HepG2 (cell line): ENCODE data around the gene TMEM134.

Experiments used
- BHLHE40 ChIP-seq: IDR thresholded peaks from 2 replicates; pipeline ENCODE4 v1.6.1; 2011; ENCODE audit warnings: low read length, improper control_type of control experiment
- HDAC2 ChIP-seq: sonication (generic); formaldehyde crosslinking; IDR thresholded peaks from 2 replicates; pipeline ENCODE4 v1.4.0; 2020; ENCODE audit warnings: missing genetic modification reagents
- JUNB ChIP-seq: sonication (generic); formaldehyde crosslinking; IDR thresholded peaks from 2 replicates; pipeline ENCODE4 v1.8.0; 2022; ENCODE audit warnings: missing genetic modification reagents, mild to moderate bottlenecking, borderline replicate concordance
- MYC ChIP-seq: sonication (generic); formaldehyde crosslinking; IDR thresholded peaks from 2 replicates; pipeline ENCODE4 v1.9.0; 2021; ENCODE audit warnings: missing genetic modification reagents, borderline replicate concordance
- NKX3-1 ChIP-seq: sonication (generic); formaldehyde crosslinking; IDR thresholded peaks from 2 replicates; pipeline ENCODE4 v1.5.0; 2020; ENCODE audit warnings: missing genetic modification reagents
- POLR2G ChIP-seq: fragments of 200-400 bp; formaldehyde crosslinking; IDR thresholded peaks from 2 replicates; pipeline ENCODE4 v1.6.1; 2018; ENCODE audit warnings: mild to moderate bottlenecking, low read depth, low read length, moderate library complexity
- SMAD3 ChIP-seq: sonication (generic); formaldehyde crosslinking; IDR thresholded peaks from 2 replicates; pipeline ENCODE4 v1.4.0; 2020; ENCODE audit warnings: missing genetic modification reagents
- SRF ChIP-seq: IDR thresholded peaks from 2 replicates; pipeline ENCODE4 v1.6.1; 2011; ENCODE audit warnings: mild to moderate bottlenecking, low read depth, low read length, moderate library complexity
- YY1 ChIP-seq: IDR thresholded peaks from 2 replicates; pipeline ENCODE4 v1.6.1; 2011; ENCODE audit warnings: low read length, low read depth, moderate library complexity, mild to moderate bottlenecking; ENCODE audit not compliant: insufficient read depth, insufficient replicate concordance
- TF ChIP-seq, protein P1 (sequence below): sonication (generic); formaldehyde crosslinking; IDR thresholded peaks from 2 replicates; pipeline ENCODE4 v1.5.0; 2020; ENCODE audit warnings: missing genetic modification reagents
- TF ChIP-seq, protein P2 (sequence below): sonication (generic); formaldehyde crosslinking; IDR thresholded peaks from 2 replicates; pipeline ENCODE4 v1.9.0; 2021; ENCODE audit warnings: missing genetic modification reagents, borderline replicate concordance
- TF ChIP-seq, protein P3 (sequence below): fragments of 450-650 bp; IDR thresholded peaks from 2 replicates; pipeline ENCODE4 v1.6.1; 2017; ENCODE audit warnings: mild to moderate bottlenecking
- TF ChIP-seq, protein P4 (sequence below): sonication (generic); formaldehyde crosslinking; IDR thresholded peaks from 2 replicates; pipeline ENCODE4 v1.4.0; 2020; ENCODE audit warnings: missing genetic modification reagents

DNA sequence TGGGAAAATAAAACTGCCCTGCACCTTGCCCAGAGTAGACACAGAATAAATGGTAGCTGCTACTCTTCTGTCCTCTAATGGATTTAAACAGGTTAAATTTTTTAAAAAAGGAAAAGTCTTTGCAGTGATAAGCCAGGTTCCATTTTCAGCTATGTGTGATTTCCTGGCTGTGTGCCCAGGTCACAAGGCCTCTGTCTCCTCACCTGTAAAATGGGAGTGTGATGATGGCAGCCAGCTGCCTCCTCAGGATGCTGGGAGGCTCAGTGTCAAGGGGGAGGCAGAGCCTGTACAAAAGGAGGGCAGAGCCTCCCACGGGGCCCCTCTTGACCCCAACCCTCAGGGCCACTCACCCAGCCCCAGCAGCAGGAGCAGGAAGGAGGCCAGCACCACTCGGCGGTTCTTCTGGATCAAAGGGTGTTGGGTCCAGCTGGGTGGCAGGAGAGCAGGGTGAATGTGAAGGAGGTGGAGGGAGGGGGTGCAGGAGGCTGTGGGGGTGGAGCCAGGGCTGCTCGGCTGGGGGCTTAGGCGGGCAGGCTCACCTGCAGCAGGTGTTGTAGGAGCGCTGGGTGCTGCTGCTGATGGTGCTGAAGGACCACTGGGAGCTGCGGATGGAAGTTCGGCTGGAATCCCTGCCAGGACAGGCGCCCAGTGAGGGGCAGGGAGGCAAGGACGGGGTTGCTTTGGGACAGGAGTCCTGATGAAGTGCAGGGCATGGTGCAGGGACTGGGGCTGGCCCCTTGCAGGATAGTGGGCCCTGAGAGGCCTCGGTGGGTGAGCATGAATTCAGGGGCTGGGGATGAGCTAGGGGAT, 1.9 kb downstream of the TMEM134 start:
- TF ChIP-seq, protein P1, sequence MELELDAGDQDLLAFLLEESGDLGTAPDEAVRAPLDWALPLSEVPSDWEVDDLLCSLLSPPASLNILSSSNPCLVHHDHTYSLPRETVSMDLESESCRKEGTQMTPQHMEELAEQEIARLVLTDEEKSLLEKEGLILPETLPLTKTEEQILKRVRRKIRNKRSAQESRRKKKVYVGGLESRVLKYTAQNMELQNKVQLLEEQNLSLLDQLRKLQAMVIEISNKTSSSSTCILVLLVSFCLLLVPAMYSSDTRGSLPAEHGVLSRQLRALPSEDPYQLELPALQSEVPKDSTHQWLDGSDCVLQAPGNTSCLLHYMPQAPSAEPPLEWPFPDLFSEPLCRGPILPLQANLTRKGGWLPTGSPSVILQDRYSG (CRISPR knock-in tag), result no peak
- TF ChIP-seq, protein P2, sequence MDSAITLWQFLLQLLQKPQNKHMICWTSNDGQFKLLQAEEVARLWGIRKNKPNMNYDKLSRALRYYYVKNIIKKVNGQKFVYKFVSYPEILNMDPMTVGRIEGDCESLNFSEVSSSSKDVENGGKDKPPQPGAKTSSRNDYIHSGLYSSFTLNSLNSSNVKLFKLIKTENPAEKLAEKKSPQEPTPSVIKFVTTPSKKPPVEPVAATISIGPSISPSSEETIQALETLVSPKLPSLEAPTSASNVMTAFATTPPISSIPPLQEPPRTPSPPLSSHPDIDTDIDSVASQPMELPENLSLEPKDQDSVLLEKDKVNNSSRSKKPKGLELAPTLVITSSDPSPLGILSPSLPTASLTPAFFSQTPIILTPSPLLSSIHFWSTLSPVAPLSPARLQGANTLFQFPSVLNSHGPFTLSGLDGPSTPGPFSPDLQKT (CRISPR knock-in tag), result no peak
- TF ChIP-seq POLR2G, result no peak
- TF ChIP-seq, protein P3, sequence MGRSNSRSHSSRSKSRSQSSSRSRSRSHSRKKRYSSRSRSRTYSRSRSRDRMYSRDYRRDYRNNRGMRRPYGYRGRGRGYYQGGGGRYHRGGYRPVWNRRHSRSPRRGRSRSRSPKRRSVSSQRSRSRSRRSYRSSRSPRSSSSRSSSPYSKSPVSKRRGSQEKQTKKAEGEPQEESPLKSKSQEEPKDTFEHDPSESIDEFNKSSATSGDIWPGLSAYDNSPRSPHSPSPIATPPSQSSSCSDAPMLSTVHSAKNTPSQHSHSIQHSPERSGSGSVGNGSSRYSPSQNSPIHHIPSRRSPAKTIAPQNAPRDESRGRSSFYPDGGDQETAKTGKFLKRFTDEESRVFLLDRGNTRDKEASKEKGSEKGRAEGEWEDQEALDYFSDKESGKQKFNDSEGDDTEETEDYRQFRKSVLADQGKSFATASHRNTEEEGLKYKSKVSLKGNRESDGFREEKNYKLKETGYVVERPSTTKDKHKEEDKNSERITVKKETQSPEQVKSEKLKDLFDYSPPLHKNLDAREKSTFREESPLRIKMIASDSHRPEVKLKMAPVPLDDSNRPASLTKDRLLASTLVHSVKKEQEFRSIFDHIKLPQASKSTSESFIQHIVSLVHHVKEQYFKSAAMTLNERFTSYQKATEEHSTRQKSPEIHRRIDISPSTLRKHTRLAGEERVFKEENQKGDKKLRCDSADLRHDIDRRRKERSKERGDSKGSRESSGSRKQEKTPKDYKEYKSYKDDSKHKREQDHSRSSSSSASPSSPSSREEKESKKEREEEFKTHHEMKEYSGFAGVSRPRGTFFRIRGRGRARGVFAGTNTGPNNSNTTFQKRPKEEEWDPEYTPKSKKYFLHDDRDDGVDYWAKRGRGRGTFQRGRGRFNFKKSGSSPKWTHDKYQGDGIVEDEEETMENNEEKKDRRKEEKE, result no peak
- no peak for TF ChIP-seq SRF
- no peak for TF ChIP-seq HDAC2
- TF ChIP-seq, protein P4, sequence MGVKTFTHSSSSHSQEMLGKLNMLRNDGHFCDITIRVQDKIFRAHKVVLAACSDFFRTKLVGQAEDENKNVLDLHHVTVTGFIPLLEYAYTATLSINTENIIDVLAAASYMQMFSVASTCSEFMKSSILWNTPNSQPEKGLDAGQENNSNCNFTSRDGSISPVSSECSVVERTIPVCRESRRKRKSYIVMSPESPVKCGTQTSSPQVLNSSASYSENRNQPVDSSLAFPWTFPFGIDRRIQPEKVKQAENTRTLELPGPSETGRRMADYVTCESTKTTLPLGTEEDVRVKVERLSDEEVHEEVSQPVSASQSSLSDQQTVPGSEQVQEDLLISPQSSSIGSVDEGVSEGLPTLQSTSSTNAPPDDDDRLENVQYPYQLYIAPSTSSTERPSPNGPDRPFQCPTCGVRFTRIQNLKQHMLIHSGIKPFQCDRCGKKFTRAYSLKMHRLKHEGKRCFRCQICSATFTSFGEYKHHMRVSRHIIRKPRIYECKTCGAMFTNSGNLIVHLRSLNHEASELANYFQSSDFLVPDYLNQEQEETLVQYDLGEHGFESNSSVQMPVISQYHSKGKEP (CRISPR knock-in tag), result no peak
- TF ChIP-seq NKX3-1, result no peak
- TF ChIP-seq SMAD3 (CRISPR knock-in tag), result no peak
- no peak for TF ChIP-seq JUNB
- TF ChIP-seq YY1, result no peak
- no peak for TF ChIP-seq MYC
- no peak for TF ChIP-seq BHLHE40
